ENCODE results near the gene LMX1A.
A peak's percentile ranks its signal among the peaks of the same experiment; 100 is the strongest.

LMX1A gene

DNA sequence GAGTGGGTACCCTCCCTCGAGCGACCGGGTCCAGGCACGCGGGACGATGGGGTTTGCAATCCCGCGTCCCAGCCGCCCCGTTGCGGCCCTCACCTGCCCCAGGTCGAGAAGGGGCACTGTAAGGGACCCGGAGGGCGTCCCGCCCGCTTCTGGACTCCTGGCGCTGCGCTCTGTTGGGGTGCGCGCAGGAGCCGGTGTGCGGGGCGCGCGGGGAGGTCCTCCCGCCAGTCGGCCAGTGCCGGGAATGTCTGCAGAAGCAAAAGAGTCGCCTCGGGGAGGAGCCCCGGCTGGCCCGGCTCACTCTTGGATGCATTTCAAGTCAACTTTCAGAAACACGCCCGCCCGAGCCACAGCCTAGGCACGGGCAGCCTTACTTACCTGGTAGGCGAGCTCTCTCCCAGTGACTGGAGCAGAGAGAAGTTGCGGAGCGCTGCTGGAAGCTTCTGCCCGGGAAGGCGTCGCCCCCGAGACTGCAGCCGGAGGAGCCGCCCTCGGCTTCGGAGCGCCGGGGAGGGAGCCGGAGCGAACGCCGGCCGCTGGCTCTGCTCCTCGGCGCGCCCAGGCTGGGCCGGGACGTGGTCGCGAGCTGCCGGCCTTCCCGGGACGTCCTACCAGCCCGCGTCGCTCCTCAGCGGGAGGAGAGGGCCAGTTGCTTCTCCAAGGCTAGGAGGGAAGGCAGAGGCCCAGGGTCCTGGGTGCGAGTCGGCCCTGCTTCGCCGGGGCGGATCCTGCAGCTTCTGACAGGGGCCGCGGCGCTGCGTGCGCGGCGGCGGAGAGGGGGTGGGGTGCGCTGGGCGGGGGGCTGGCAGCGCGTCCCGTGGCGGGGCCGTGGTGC, at the start of gene LMX1A:
LMX1A (minus strand) TSS at position 739 of the 835 bp plus-strand sequence. CDS start 1,156 bp downstream, outside the sequence.
- Mint-ChIP-seq H3K36me3 (no peaks in the 10 kb centered on the region), H3K4me3 (no peak within 1 kb of the TSS), H3K27me3 (peaks cover 43% of the 10 kb centered on the region)

DNA sequence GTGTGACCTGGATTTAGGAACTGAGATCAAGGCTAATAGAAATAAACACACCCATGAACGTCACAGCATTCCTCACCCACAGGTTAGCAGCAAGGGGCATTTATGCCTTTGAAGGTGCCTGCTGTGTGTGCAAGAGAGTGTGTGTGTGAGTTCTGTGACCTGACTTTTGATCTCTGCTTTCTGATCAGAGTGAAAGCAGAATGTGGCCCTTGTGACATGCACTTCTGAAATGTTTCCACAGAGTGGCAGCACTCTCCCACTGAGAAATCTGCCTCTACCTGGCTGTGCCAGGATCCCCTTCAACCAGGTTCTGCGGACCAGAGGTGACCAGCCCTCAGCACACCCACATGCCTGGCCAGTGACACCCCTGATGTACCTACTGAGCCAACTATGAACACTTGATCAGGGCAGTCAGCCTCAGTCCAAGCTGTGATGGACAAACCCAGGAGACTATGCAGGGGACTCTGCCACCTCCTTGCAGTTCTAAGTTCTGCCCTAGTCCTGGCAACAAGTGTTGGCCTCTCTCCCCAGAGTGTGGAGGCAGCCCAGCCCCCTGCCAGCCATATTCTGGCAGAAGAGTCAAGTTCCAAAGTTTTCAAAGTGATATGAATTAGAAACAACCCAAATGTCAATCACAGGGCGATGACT, 47.4 kb upstream of the LMX1A start:
- Mint-ChIP-seq H3K4me1 (ENCODE audit: low read depth) (peaks cover 4% of the 10 kb centered on the region), H3K9me3 (ENCODE audit: low read depth) (no peaks in the 10 kb centered on the region), H3K27me3 (peaks cover 20% of the 10 kb centered on the region), H3K4me3 (no peak overlapping the region), H3K36me3 (no peaks in the 10 kb centered on the region), H3K27ac (no peak overlapping the region)

More for the DNA sequence above, at the start of gene LMX1A:
- no peak within 1 kb of the TSS for H3K27ac Mint-ChIP-seq
- H3K9me3 Mint-ChIP-seq (ENCODE audit: low read depth), result no peaks in the 10 kb centered on the region
- peaks cover 17% of the 10 kb centered on the region for H3K4me1 Mint-ChIP-seq (ENCODE audit: low read depth)

DNA sequence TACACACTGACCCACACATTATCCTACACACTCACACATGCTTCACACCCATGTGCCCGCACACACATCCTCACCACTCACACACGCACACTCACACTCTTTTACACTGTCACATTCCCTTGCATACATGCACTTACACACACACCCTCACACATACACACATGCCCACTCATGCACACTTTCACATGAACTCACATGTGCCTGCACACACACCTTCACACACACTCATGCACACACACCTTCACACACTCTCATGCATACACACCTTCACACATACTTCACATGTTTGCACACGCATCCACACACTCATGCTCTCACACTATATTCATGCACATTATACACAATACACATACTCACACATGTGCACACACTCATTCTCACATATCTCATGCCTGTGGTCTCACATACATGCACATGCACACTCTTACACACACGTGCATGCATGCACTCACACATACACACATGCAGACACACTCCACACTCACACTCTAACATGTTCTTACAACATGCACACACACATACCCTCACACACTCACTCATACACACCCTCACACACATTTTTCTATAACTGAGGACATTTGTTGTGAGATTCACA, 46.1 kb upstream of the LMX1A start:
- H3K9me3 Mint-ChIP-seq (ENCODE audit: low read depth), result no peaks in the 10 kb centered on the region
- peaks cover 7% of the 10 kb centered on the region for H3K4me1 Mint-ChIP-seq (ENCODE audit: low read depth)
- H3K36me3 Mint-ChIP-seq, result no peaks in the 10 kb centered on the region
- H3K27ac Mint-ChIP-seq, result no peak overlapping the region
- H3K4me3 Mint-ChIP-seq, result no peak overlapping the region
- peaks cover 13% of the 10 kb centered on the region for H3K27me3 Mint-ChIP-seq

DNA sequence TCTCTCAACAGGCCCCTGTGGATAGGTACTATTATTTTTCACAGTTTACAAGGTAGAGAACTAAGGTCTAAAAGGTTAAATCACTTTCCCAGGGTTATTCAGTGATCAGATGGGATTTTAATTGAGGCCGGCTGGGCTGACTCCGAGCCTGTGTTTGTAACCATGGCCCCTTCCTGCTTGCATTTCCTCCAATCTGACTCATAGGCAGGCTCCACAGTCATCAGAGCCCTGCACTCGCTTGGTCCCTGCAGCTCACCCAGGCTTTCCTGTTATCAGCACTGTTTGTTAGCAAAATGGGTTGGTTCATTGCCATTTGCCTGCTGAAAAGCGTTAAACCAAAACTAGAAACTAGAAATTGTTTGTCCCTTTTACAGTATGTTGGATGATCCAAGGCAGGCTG, 41.4 kb upstream of the LMX1A start:
- H3K27ac Mint-ChIP-seq, result no peak overlapping the region
- no peaks in the 10 kb centered on the region for H3K36me3 Mint-ChIP-seq
- peaks cover 29% of the 10 kb centered on the region for H3K27me3 Mint-ChIP-seq
- H3K9me3 Mint-ChIP-seq (ENCODE audit: low read depth), result no peaks in the 10 kb centered on the region
- peaks cover 15% of the 10 kb centered on the region for H3K4me1 Mint-ChIP-seq (ENCODE audit: low read depth)
- no peak overlapping the region for H3K4me3 Mint-ChIP-seq

DNA sequence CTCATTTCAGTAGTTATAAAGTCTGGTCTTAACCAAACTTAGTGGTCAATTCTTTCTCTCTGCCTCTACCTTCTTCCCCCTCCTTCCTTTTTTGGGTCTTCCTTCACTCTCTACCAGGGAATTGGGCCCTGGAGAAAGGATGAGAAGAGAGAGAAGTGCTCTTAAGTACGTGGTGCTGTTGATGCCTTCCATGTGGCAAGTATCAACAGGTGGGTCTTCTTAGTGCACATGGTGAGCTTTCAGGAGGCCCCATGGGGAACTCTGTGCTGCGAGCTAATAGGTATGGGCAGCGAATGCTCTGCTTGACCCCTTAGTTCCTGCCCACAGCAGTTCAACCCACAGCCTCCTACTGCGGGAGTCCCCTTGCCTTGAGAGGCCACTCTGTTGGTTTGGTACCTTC, 39.4 kb upstream of the LMX1A start:
- Mint-ChIP-seq H3K27me3 (peaks cover 39% of the 10 kb centered on the region), H3K4me3 (no peak overlapping the region), H3K27ac (no peak overlapping the region), H3K4me1 (ENCODE audit: low read depth) (peaks cover 23% of the 10 kb centered on the region), H3K36me3 (no peaks in the 10 kb centered on the region), H3K9me3 (ENCODE audit: low read depth) (no peaks in the 10 kb centered on the region)

DNA sequence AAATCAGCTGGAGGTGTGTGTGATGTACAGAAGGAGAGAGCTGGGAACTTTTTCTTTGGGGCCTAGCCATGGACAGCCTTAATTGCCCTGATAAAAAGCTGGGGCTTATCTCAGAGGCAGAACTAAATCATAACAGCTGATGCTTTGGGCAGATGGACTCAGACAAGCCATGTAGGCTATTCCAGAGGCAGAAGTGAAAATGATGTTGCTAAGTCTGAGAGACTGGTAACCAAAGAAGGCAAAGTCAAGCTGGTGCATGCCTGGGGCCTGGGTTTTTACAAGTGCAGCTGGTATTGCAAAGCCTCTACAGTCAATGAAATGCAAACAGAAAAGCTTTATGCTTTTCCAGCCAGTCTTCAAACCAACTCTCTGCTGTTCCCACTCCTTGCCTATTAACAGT, 39.0 kb upstream of the LMX1A start:
- Mint-ChIP-seq H3K9me3 (ENCODE audit: low read depth) (no peaks in the 10 kb centered on the region), H3K27ac (no peak overlapping the region), H3K4me3 (no peak overlapping the region), H3K27me3 (peaks cover 37% of the 10 kb centered on the region), H3K4me1 (ENCODE audit: low read depth) (peaks cover 23% of the 10 kb centered on the region), H3K36me3 (no peaks in the 10 kb centered on the region)

DNA sequence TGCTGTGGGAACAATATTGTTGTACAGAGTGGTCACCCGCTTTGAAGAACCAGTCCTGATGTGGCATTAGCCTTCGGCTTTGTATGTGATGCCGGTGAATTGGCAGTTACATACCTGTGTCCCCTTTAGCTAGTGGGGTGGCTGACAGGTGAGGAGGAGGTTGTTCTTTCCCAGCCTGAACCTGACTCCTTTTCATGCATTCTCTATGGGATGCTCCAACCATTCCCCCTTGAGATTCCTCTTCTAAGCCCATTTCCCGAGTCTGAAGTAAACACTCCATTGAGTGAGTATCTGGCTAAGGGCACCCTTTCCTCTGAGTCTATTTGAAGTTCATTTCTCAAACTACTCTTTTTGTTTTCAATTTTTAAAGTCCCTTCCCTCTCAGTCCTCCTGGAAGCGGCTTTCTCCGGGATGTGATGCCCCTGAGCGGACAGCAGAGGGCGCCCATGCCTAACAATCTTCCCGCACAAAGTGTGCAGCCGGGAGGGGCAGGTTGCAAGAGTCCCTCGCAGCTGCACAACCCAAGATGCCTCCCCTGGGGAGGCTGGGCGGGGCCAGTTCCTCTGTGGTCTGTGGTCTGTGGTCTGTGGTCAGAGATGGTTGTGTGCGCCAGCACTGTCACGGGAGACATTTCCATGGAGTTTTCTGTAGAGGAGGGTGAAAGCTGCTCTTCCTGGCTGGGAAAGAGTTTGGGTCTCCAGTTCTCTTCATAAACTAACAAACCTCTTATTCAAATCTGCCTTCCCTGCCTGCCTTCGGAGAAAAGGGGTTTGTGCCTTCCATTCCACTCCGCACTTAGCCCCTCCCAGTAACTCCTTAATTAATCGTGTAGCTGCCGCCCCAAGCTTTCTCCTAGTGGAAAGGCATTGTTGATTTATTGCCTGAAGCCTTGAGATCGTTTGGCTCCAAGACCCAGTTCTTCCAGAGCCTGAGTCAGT, 36.4 kb upstream of the LMX1A start:
- peak overlapping the region; percentile 62 for H3K4me3 Mint-ChIP-seq
- peaks cover 21% of the 10 kb centered on the region for H3K4me1 Mint-ChIP-seq (ENCODE audit: low read depth)
- H3K27ac Mint-ChIP-seq, result peak overlapping the region; percentile 79

DNA sequence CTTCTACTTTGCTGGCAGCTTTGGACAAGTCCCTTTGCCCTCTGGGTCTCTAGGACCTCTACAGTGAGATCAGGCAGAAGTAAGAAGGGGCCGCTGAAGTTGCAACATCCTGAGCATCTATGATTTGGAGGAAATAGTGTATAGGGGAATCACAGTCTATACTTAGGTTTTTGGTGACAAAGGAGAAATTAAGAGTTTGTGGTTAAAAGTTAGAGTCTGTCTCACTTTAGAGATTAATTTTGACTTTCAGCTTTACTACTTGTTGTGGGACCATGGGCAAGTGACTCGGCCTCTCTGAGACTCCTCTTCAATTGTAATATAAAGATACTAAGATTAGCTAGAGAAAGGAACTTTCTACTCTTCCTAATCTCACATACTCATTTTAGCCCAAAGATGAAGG, 33.1 kb upstream of the LMX1A start:
- peaks cover 17% of the 10 kb centered on the region for H3K4me1 Mint-ChIP-seq (ENCODE audit: low read depth)
- no peaks in the 10 kb centered on the region for H3K9me3 Mint-ChIP-seq (ENCODE audit: low read depth)
- no peaks in the 10 kb centered on the region for H3K36me3 Mint-ChIP-seq
- H3K27ac Mint-ChIP-seq, result no peak overlapping the region
- no peak overlapping the region for H3K4me3 Mint-ChIP-seq
- H3K27me3 Mint-ChIP-seq, result peaks cover 49% of the 10 kb centered on the region

More for the DNA sequence above, 36.4 kb upstream of the LMX1A start:
- H3K9me3 Mint-ChIP-seq (ENCODE audit: low read depth), result no peaks in the 10 kb centered on the region
- H3K36me3 Mint-ChIP-seq, result no peaks in the 10 kb centered on the region
- H3K27me3 Mint-ChIP-seq, result peaks cover 51% of the 10 kb centered on the region

DNA sequence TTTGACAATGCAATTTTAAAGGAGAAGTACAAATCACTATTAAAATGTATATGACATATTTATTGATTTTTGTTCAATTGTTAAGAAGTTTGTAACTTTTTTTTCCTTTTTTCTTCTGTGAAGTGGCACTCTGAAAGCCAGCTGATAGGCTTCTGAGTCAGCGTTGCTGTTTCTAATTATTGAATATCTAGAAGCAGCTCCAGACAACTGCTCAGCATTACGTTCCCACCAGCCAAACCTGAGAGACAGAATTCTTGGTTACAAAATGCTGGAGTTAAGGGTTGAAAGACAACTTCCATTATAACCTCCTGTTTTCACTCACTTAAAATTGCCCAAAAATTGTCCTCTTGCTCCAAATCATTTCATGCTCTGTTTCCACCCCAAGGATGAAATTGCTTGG, 31.4 kb upstream of the LMX1A start:
- peaks cover 42% of the 10 kb centered on the region for H3K27me3 Mint-ChIP-seq
- H3K9me3 Mint-ChIP-seq (ENCODE audit: low read depth), result no peaks in the 10 kb centered on the region
- H3K36me3 Mint-ChIP-seq, result no peaks in the 10 kb centered on the region
- H3K4me1 Mint-ChIP-seq (ENCODE audit: low read depth), result peaks cover 8% of the 10 kb centered on the region
- H3K4me3 Mint-ChIP-seq, result no peak overlapping the region
- no peak overlapping the region for H3K27ac Mint-ChIP-seq

DNA sequence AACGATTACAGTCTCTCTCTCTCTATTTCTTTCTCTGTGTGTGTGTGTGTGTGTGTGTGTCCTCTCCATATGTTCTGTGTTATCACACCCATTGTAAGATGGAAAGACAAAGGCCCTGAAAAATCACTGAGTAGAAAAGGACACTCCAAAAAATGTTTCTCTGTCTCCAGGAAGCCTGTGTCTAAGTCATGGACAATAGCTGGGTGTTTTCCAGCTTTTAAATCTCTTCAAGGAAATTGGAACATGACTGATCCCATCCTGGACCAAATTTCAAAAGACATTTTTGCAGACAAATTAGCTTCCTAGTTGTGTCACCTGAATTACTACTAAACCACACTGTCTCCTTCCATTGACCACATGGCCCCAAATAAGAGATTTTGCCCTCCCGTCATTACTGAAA, 31.0 kb upstream of the LMX1A start:
- Mint-ChIP-seq H3K4me3 (no peak overlapping the region), H3K9me3 (ENCODE audit: low read depth) (no peaks in the 10 kb centered on the region), H3K4me1 (ENCODE audit: low read depth) (peaks cover 3% of the 10 kb centered on the region), H3K27ac (no peak overlapping the region), H3K27me3 (peaks cover 41% of the 10 kb centered on the region), H3K36me3 (no peaks in the 10 kb centered on the region)

DNA sequence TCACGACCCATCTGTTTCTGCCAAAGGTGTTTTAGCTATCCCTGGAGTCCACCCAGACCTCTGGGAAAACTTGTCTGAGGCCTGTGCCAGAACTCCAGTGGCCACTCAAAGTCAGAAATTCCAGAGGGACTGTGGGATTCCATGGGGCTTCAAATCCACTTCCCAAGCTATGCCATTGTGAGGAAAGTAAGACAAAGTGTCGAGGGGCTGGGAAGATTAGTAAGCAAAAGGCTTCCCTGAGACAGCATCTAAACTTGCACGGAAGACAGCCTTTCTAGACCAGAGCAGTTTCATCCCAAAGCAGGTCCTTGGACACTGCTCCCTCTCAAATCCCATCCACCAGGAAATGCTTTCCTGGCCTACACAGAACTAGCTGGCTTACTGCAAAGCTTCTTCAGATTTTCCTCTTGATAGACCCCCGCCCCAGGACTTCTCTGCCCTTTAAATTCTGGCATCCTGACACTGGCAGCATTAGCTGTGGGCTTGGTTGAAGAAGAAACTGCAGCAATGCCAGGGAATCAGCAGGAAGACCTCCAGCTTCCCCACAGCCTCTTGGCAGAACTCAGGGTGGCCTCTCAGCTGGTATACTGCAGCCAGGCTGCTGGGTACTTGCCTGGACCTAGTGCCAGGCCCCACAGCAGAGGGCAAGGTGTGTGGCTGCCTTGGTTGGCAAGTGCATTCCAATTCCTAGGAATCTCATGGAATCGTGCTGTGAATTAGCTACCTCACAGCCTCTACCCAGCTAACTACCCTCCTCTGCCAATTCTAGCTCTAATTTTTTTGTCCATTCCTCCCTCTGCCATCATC, 27.3 kb upstream of the LMX1A start:
- H3K9me3 Mint-ChIP-seq (ENCODE audit: low read depth), result no peaks in the 10 kb centered on the region
- H3K27ac Mint-ChIP-seq, result no peak overlapping the region
- H3K27me3 Mint-ChIP-seq, result peaks cover 23% of the 10 kb centered on the region
- no peak overlapping the region for H3K4me3 Mint-ChIP-seq
- no peaks in the 10 kb centered on the region for H3K4me1 Mint-ChIP-seq (ENCODE audit: low read depth)
- H3K36me3 Mint-ChIP-seq, result no peaks in the 10 kb centered on the region

DNA sequence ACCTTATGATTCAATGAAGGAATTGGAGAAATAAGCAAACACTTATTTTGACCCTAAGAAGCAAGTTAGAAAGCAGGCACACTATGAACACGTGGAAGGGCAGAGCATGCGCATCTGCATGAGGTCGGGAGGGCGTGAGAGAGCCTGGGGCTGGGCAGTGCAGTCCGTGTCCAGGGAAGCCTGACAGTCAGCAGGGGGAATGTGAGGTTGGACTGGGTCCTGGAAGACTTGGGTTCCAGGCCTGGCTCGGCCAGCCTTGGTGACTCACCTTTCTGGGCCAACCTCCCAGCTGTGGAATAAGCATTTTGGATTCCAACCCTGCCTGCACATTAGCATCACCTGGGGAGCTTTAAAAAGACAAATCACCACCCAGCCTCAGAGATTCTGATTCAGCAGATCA, 26.6 kb upstream of the LMX1A start:
- Mint-ChIP-seq H3K27ac (no peak overlapping the region), H3K27me3 (peaks cover 20% of the 10 kb centered on the region), H3K4me1 (ENCODE audit: low read depth) (no peaks in the 10 kb centered on the region), H3K36me3 (no peaks in the 10 kb centered on the region), H3K4me3 (no peak overlapping the region), H3K9me3 (ENCODE audit: low read depth) (no peaks in the 10 kb centered on the region)

DNA sequence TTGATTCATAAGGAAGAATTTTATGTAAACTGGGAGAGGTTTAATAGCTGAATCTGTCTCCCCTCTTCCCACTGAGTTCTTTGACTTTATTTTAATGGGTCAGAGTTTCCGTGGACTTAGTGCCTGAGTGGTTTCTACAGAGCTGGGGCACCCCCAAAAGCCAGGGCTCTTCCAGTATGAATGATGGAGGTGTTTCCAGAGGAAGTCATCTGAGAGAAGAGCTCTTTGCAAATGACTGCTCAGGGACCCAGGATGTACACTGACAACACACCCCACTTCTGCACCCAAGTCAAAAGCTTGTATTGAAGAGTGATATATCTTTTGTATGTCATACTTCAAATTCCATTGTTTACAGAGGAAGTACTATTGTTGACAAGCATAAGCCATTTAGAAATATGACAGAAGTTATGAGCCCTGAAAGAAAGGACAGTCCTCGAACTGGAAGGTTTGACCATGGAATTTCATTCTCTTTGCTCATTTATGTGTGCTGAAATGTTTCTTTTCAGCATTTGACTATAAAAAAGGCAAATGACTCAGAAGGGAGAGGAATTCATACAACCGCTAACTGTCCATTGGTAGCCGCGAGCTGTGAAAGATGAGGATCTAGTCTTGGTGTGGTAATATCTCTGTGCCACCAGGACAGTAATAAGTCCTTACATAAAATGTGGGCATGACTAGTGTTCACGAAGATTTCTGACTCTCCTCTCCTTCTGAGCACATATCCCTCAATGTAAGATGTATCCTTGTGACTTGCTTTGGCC, 25.4 kb upstream of the LMX1A start:
- Mint-ChIP-seq H3K4me3 (no peak overlapping the region), H3K9me3 (ENCODE audit: low read depth) (no peaks in the 10 kb centered on the region), H3K4me1 (ENCODE audit: low read depth) (peaks cover 3% of the 10 kb centered on the region), H3K27me3 (peaks cover 18% of the 10 kb centered on the region), H3K27ac (no peak overlapping the region), H3K36me3 (no peaks in the 10 kb centered on the region)
